Upper lobe of left lung (tissue), 6 donors: ENCODE results near the gene TIMM44. TPM values are rescaled to one million over a fixed set of nuclear protein-coding genes. Genes with fewer than 3 reads are reported as not detected.

Source experiments
- ATAC-seq, 2 donors: fragments of 200-7000 bp; cut with Tn5 transposase; one replicate each; pipeline ENCODE4 v1.9.1; 2022; ENCODE audit warnings: mild to moderate bottlenecking in 2 of 2, moderate library complexity in 2 of 2; ENCODE audit not compliant: low FRiP score in 2 of 2
- DNase-seq, 2 donors: peaks; one replicate each; pipeline ENCODE4 v3.0.0-alpha.2; 2019 to 2020
- H3K27ac ChIP-seq, 4 donors: fragments of 200-600 bp; sonication (generic); one replicate each; pipeline ENCODE4 v1.5.1; 2016 to 2019
- H3K27me3 ChIP-seq, 4 donors: fragments of 200-600 bp; sonication (generic); one replicate each; pipeline ENCODE4 v1.5.1; 2017 to 2019
- H3K36me3 ChIP-seq, 4 donors: fragments of 200-600 bp; sonication (generic); one replicate each; pipeline ENCODE4 v1.5.1; 2016 to 2019
- H3K4me1 ChIP-seq, 4 donors: fragments of 200-600 bp; sonication (generic); one replicate each; pipeline ENCODE4 v1.5.1; 2018 to 2019
- H3K4me3 ChIP-seq, 4 donors: fragments of 200-600 bp; sonication (generic); one replicate each; pipeline ENCODE4 v1.5.1; 2017 to 2019; ENCODE audit warnings: mild to moderate bottlenecking in 2 of 4, moderate library complexity in 1 of 4
- H3K9me3 ChIP-seq, 4 donors: fragments of 200-600 bp; sonication (generic); one replicate each; pipeline ENCODE4 v1.5.1; 2018 to 2019
- CTCF ChIP-seq, 6 experiments: fragments of 450-650 bp in 4 of 6; fragments of 200-600 bp in 2 of 6; sonication (generic) in 2 of 6; IDR thresholded peaks; one replicate each; pipeline ENCODE4 v1.5.1; 2016 to 2019; ENCODE audit warnings: antibody characterized with exemption in 6 of 6
- EP300 ChIP-seq, 4 donors: sonication (generic); formaldehyde crosslinking; IDR thresholded peaks; one replicate each; pipeline ENCODE4 v1.5.1; 2017; ENCODE audit warnings: antibody characterized with exemption in 4 of 4, control low read depth in 2 of 4
- POLR2A ChIP-seq, 4 donors: fragments of 450-650 bp; IDR thresholded peaks; one replicate each; pipeline ENCODE4 v1.5.1; 2016 to 2017; ENCODE audit warnings: antibody characterized with exemption in 4 of 4, mild to moderate bottlenecking in 2 of 4
- POLR2AphosphoS5 ChIP-seq, 2 donors: sonication (generic); formaldehyde crosslinking; IDR thresholded peaks; one replicate each; pipeline ENCODE4 v1.5.1; 2017; ENCODE audit warnings: antibody characterized with exemption in 2 of 2
- WGBS, 2 donors: methylation state at CpG; one replicate each; pipeline ENCODE4 v1.1.5; 2017 to 2018; 5-methylcytosine and 5-hydroxymethylcytosine counted together
- total RNA-seq, 6 donors: library from RNA; depleted of rRNA in 4 of 6; stranded (reverse); fragments of >200 nt in 4 of 6; gene quantifications; one replicate each; pipeline versions ENCODE4 v1.1.0 to v1.2.1, GENCODE V29; 2016 to 2021
- donor health status: DM: no; HTN: no; CAD: no; lungs with moderate emphysema.
- donor health status: DM: no; HTN: yes; CAD: no; lungs with severe emphysema.

TIMM44 gene
- total RNA-seq, 6 donors from 2014 or later: 39.8 to 83.2 (median 52.7) TPM

- Histone ChIP-seq H3K27me3 (peaks cover 0 to 22% (median 15%) of the 10 kb centered on the region in 4 donors), H3K9me3 (no peaks in the 10 kb centered on the region), H3K27ac (no peak overlapping the region), H3K4me1 (peaks cover 12 to 23% (median 19%) of the 10 kb centered on the region in 4 donors), H3K36me3 (peaks cover 26 to 47% (median 45%) of the 10 kb centered on the region in 4 donors), H3K4me3 (no peak overlapping the region)
- ATAC-seq (no peak), DNase-seq (peak in 1 of 2 donors; percentile 77)
- WGBS, 2 donors: 95 to 97% methylated on average over 11 to 24 of the region's 31 CpGs
- no peak for TF ChIP-seq EP300 (IDR thresholded peaks at IDR 0.05)
- TF ChIP-seq POLR2A (IDR thresholded peaks at IDR 0.05): no peak
- no peak for TF ChIP-seq POLR2AphosphoS5 (IDR thresholded peaks at IDR 0.05)
- TF ChIP-seq CTCF (IDR thresholded peaks at IDR 0.05): no peak
These were observed 31.2 kb downstream of the TIMM44 start for GRCh38 chr19:7912144-7912696.

- 87 to 93% methylated on average over 3 to 17 of the region's 18 CpGs for WGBS, 2 donors
- Histone ChIP-seq H3K27ac (no peak overlapping the region), H3K36me3 (peaks cover 26 to 49% (median 46%) of the 10 kb centered on the region in 4 donors), H3K9me3 (no peaks in the 10 kb centered on the region), H3K27me3 (peaks cover 0 to 16% (median 10%) of the 10 kb centered on the region in 4 donors), H3K4me3 (no peak overlapping the region), H3K4me1 (peaks cover 8 to 23% (median 15%) of the 10 kb centered on the region in 4 donors)
- peak in 1 of 2 donors; percentile 70 for DNase-seq
- TF ChIP-seq CTCF (IDR thresholded peaks at IDR 0.05) (no peak), EP300 (IDR thresholded peaks at IDR 0.05) (no peak), POLR2AphosphoS5 (IDR thresholded peaks at IDR 0.05) (no peak), POLR2A (IDR thresholded peaks at IDR 0.05) (no peak)
- ATAC-seq: no peak
These were observed 31.8 kb downstream of the TIMM44 start for GRCh38 chr19:7911508-7912143.

- WGBS, 2 donors: 94 to 97% methylated on average over 29 to 36 of the region's 54 CpGs
- Histone ChIP-seq H3K36me3 (peaks cover 26 to 59% (median 55%) of the 10 kb centered on the region in 4 donors), H3K9me3 (no peaks in the 10 kb centered on the region), H3K27ac (no peak overlapping the region), H3K4me3 (no peak overlapping the region), H3K4me1 (peaks cover 6 to 23% (median 13%) of the 10 kb centered on the region in 4 donors), H3K27me3 (peaks cover 0 to 5% (median under 1%) of the 10 kb centered on the region in 4 donors)
- DNase-seq: peak in 1 of 2 donors; percentile 75
- no peak for ATAC-seq
- no peak for TF ChIP-seq EP300 (IDR thresholded peaks at IDR 0.05)
- no peak for TF ChIP-seq POLR2AphosphoS5 (IDR thresholded peaks at IDR 0.05)
These were observed 32.9 kb downstream of the TIMM44 start for GRCh38 chr19:7910321-7911161.

GRCh38 chr19:7909471-7910067, 33.9 kb downstream of the TIMM44 start:
- Histone ChIP-seq H3K27ac (no peak overlapping the region), H3K4me1 (peaks cover 16 to 29% (median 21%) of the 10 kb centered on the region in 4 donors), H3K36me3 (peaks cover 26 to 63% (median 55%) of the 10 kb centered on the region in 4 donors), H3K9me3 (no peaks in the 10 kb centered on the region), H3K27me3 (no peaks in the 10 kb centered on the region), H3K4me3 (no peak overlapping the region)
- TF ChIP-seq CTCF (IDR thresholded peaks at IDR 0.05): no peak
- no peak for TF ChIP-seq POLR2AphosphoS5 (IDR thresholded peaks at IDR 0.05)
- no peak for TF ChIP-seq EP300 (IDR thresholded peaks at IDR 0.05)
- TF ChIP-seq POLR2A (IDR thresholded peaks at IDR 0.05): no peak
- DNase-seq (peak in 1 of 2 donors; percentile 81), ATAC-seq (no peak)
- WGBS, 2 donors: 89 to 91% methylated on average over 7 to 11 of the region's 21 CpGs
